Measurements from ENCODE around the gene DENND1A. TPM values are rescaled to one million over a fixed set of nuclear protein-coding genes. Genes with fewer than 3 reads are reported as not detected.

The DENND1A gene
- total and polyA plus RNA-seq, 2 of the 13 experiments (the other 11 are each of a cell fraction or from before 2014, with no cell fraction given), result 14.8 to 30.1 TPM

DNA sequence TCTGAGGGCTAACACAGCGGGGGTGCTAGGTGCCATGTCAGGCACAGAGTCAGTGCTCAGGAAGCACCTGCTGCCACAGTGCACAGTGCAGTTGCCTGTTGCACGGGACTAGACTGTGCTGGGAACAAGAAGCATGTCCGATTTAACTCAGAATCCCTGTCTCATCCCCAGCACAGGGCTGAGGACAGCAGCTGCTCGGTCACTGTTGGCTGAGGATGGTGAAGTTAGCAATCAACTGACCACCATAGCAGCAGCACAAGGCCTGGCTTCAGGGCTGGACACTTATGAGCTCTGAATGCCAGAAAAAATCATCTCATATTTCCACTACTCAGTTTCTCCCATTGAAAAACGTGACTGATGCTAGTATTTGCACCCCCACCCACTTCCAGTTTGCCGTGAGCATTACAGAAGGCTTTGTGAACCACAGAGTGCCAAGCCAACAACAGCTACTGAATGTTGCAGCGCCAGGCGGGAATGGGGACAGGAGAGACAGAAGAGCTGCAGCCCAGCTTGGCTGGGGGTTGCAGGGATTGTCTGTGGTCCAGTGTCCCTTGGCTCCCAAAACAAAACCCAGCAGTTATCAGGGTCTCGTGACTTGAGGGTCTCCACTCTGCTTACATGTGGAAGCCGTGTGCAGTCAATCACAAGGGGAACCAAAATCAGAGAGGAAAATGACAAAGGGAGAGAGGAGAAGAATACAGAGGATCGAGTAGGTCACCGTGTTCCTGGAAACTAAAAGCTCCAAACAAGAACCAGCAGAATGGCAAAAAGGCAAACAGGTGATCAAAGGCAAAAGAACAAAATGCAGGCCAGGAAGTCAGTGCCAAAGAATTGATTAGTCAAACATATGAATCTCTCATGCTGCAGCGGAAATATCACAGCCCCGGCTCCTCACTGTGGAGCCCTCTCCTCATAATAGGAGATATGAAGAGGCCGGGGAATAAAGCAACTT, 418.3 kb downstream of the DENND1A start:
- H3K9me3 ChIP-seq (ENCODE audit: low read length), result no peaks in the 10 kb centered on the region
- FAIRE-seq (no peak), ATAC-seq (no peak; the same call in 2 of the 3 replicates), DNase-seq (ENCODE audit: low spot score) (no peak)
- H2AFZ ChIP-seq (ENCODE audit: low read length), result no peak overlapping the region
- H3K4me1 ChIP-seq (ENCODE audit: insufficient read depth, low read length), result no peaks in the 10 kb centered on the region
- no TSS peak for BruUV-seq (replicated peaks)
- in situ Hi-C loops (cut with HindIII; ENCODE audit: extremely low pct_ligation_motif_present, low pct_unique_long_range_greater_than_20kb) (no loop called here), intact Hi-C loops (cut with micrococcal nuclease; ENCODE audit: unreplicated experiment) (no loop called here)
- no peak overlapping the region for H3K4me2 ChIP-seq (ENCODE audit: low read depth, low read length)
- no peaks in the 10 kb centered on the region for H3K79me2 ChIP-seq (ENCODE audit: insufficient read depth, low read length)
- ChIA-PET POLR2A (no interaction called here), CTCF (ENCODE audit: low intra/inter-chr PET ratio, low total read pairs) (no interaction called here)
- H3K4me3 ChIP-seq (replicated peaks in 1 of 3; ENCODE audit: insufficient read depth in 1 of 3, low read depth in 2 of 3, low read length in 3 of 3), result no peak overlapping the region
- H3K27ac ChIP-seq (ENCODE audit: extremely low read length, insufficient read depth, low read length), result no peak overlapping the region
- H3K27me3 ChIP-seq (ENCODE audit: control insufficient read depth in 1 of 2, insufficient read depth in 2 of 2, low read length in 2 of 2), result no peaks in the 10 kb centered on the region
- H4K20me1 ChIP-seq (ENCODE audit: insufficient read depth, low read length), result no peaks in the 10 kb centered on the region
- 91% methylated on average over 11 of the region's 15 CpGs for WGBS (ENCODE audit: low lambda C conversion rate)
- H3K36me3 ChIP-seq (replicated peaks in 1 of 2; ENCODE audit: control insufficient read depth in 1 of 2, insufficient read depth in 2 of 2, low read length in 2 of 2), result peaks cover 0 to 14% of the 10 kb centered on the region in 2 experiments; a peak in 2 of 5 replicates
- TF ChIP-seq EZH2 (conservative IDR thresholded peaks at IDR 0.05; ENCODE audit: low read depth, low read length) (no peak), KDM2A (CRISPR knock-in tag; IDR thresholded peaks at IDR 0.05; ENCODE audit: borderline replicate concordance, low read depth) (no peak)
- TF ChIP-seq, protein P1, sequence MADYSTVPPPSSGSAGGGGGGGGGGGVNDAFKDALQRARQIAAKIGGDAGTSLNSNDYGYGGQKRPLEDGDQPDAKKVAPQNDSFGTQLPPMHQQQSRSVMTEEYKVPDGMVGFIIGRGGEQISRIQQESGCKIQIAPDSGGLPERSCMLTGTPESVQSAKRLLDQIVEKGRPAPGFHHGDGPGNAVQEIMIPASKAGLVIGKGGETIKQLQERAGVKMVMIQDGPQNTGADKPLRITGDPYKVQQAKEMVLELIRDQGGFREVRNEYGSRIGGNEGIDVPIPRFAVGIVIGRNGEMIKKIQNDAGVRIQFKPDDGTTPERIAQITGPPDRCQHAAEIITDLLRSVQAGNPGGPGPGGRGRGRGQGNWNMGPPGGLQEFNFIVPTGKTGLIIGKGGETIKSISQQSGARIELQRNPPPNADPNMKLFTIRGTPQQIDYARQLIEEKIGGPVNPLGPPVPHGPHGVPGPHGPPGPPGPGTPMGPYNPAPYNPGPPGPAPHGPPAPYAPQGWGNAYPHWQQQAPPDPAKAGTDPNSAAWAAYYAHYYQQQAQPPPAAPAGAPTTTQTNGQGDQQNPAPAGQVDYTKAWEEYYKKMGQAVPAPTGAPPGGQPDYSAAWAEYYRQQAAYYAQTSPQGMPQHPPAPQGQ (CRISPR knock-in tag; IDR thresholded peaks at IDR 0.05; ENCODE audit: borderline replicate concordance), result no peak
- H3K9ac ChIP-seq (ENCODE audit: insufficient read depth, low read depth, low read length), result no peak overlapping the region

DNA sequence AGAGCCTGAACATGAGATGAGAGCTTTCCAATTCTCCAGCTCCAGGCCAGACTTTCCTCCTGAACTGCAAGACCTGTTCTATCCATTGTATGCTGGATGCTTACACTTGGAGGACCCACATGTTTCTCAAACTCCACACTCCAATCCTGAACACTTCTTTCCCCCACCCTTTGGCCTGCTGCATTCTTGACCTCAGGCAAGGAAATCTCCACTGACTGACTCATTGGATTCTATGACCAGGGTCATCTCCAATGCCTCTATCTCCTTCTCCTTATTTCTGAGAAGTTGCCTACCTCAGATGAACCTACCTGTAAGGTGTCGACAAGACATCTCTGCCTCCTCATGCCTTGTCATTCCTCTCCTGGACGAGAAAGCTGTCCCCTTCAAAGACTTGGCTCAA, 420.3 kb downstream of the DENND1A start:
- CTCF ChIA-PET (ENCODE audit: low intra/inter-chr PET ratio, low total read pairs), result no interaction called here
- 97% methylated on average over 2 of the region's 2 CpGs for WGBS (ENCODE audit: low lambda C conversion rate)
- Histone ChIP-seq H3K9ac (ENCODE audit: insufficient read depth, low read depth, low read length) (no peak overlapping the region), H2AFZ (ENCODE audit: low read length) (no peak overlapping the region), H3K9me3 (ENCODE audit: low read length) (no peaks in the 10 kb centered on the region), H4K20me1 (ENCODE audit: insufficient read depth, low read length) (no peaks in the 10 kb centered on the region), H3K27ac (ENCODE audit: extremely low read length, insufficient read depth, low read length) (no peak overlapping the region), H3K4me2 (ENCODE audit: low read depth, low read length) (no peak overlapping the region), H3K36me3 (replicated peaks in 1 of 2; ENCODE audit: control insufficient read depth in 1 of 2, insufficient read depth in 2 of 2, low read length in 2 of 2) (peaks cover 0 to 14% of the 10 kb centered on the region in 2 experiments; a peak in 3 of 5 replicates), H3K4me3 (replicated peaks in 1 of 3; ENCODE audit: insufficient read depth in 1 of 3, low read depth in 2 of 3, low read length in 3 of 3) (no peak overlapping the region), H3K79me2 (ENCODE audit: insufficient read depth, low read length) (no peaks in the 10 kb centered on the region), H3K27me3 (ENCODE audit: control insufficient read depth in 1 of 2, insufficient read depth in 2 of 2, low read length in 2 of 2) (no peaks in the 10 kb centered on the region), H3K4me1 (ENCODE audit: insufficient read depth, low read length) (no peaks in the 10 kb centered on the region)
- no peak for TF ChIP-seq KLF9 (CRISPR knock-in tag; IDR thresholded peaks at IDR 0.05; ENCODE audit: low read depth)
- TF ChIP-seq ZNF761 (CRISPR knock-in tag; conservative IDR thresholded peaks at IDR 0.05), result no peak
- TF ChIP-seq, protein P2, sequence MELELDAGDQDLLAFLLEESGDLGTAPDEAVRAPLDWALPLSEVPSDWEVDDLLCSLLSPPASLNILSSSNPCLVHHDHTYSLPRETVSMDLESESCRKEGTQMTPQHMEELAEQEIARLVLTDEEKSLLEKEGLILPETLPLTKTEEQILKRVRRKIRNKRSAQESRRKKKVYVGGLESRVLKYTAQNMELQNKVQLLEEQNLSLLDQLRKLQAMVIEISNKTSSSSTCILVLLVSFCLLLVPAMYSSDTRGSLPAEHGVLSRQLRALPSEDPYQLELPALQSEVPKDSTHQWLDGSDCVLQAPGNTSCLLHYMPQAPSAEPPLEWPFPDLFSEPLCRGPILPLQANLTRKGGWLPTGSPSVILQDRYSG (CRISPR knock-in tag; IDR thresholded peaks at IDR 0.05), result no peak
- peak; percentile 12 for TF ChIP-seq RBM22 (optimal IDR thresholded peaks at IDR 0.05; ENCODE audit: low read length)
- TF ChIP-seq LCORL (IDR thresholded peaks at IDR 0.05), result no peak
- no peak for TF ChIP-seq LCORL (CRISPR knock-in tag; IDR thresholded peaks at IDR 0.05)
- no peak for TF ChIP-seq ZNF20 (CRISPR knock-in tag; IDR thresholded peaks at IDR 0.05)
- POLR2A ChIA-PET, result no interaction called here
- DNase-seq (ENCODE audit: low spot score) (no peak), FAIRE-seq (no peak), ATAC-seq (no peak)
- intact Hi-C loops (cut with micrococcal nuclease; ENCODE audit: unreplicated experiment) (no loop called here), in situ Hi-C loops (cut with HindIII; ENCODE audit: extremely low pct_ligation_motif_present, low pct_unique_long_range_greater_than_20kb) (loop anchor here (10.0 kb wide), 1 partner anchor 105 kb away; no protein-coding TSS in a partner anchor)
- no TSS peak for BruUV-seq (replicated peaks)
